Hepatocyte (in vitro differentiated cells): ENCODE data around the gene NPM1. TPM values are rescaled to one million over a fixed set of nuclear protein-coding genes. Genes with fewer than 3 reads are reported as not detected.

Experiments
- DNase-seq: peaks from one replicate; pipeline ENCODE4 v3.0.0-alpha.2; 2016; ENCODE audit warnings: low spot score
- H2AFZ ChIP-seq: fragments of 200-600 bp; sonication (generic); 2 replicates; pipeline ENCODE4 v1.6.0; 2016; ENCODE audit warnings: antibody characterized with exemption, mild to moderate bottlenecking
- H3K27ac ChIP-seq: fragments of 200-600 bp; sonication (generic); 2 replicates; pipeline ENCODE4 v1.5.1; 2016; ENCODE audit warnings: mild to moderate bottlenecking
- H3K27me3 ChIP-seq: fragments of 200-600 bp; sonication (generic); 2 replicates; pipeline ENCODE4 v1.6.1; 2016
- H3K36me3 ChIP-seq: fragments of 200-600 bp; sonication (generic); replicated peaks from 2 replicates; pipeline ENCODE4 v1.5.1; 2016; ENCODE audit warnings: low read depth; ENCODE audit not compliant: insufficient read depth
- H3K4me1 ChIP-seq: fragments of 200-600 bp; sonication (generic); 2 replicates; pipeline ENCODE4 v1.5.1; 2016; ENCODE audit warnings: mild to moderate bottlenecking, moderate library complexity; ENCODE audit not compliant: insufficient read depth
- H3K4me2 ChIP-seq: fragments of 200-600 bp; sonication (generic); 2 replicates; pipeline ENCODE4 v1.6.0; 2016
- H3K4me3 ChIP-seq: fragments of 200-600 bp; sonication (generic); 2 replicates; pipeline ENCODE4 v1.5.1; 2016; ENCODE audit warnings: mild to moderate bottlenecking
- H3K79me2 ChIP-seq: fragments of 200-600 bp; sonication (generic); 2 replicates; pipeline ENCODE4 v1.6.0; 2017; ENCODE audit warnings: mild to moderate bottlenecking
- H3K9me2 ChIP-seq: fragments of 200-600 bp; sonication (generic); replicated peaks from 2 replicates; pipeline ENCODE4 v1.6.0; 2017; ENCODE audit warnings: mild to moderate bottlenecking; ENCODE audit not compliant: insufficient read depth
- H3K9me3 ChIP-seq: fragments of 200-600 bp; sonication (generic); 2 replicates; pipeline ENCODE4 v1.5.1; 2016; ENCODE audit warnings: low read depth, mild to moderate bottlenecking
- H4K20me1 ChIP-seq: fragments of 200-600 bp; sonication (generic); 2 replicates; pipeline ENCODE4 v1.6.0; 2016; ENCODE audit warnings: mild to moderate bottlenecking; ENCODE audit not compliant: insufficient read depth, poor library complexity, severe bottlenecking
- EZH2 ChIP-seq: fragments of 200-600 bp; sonication (generic); IDR thresholded peaks from 2 replicates; pipeline ENCODE4 v1.6.1; 2016; ENCODE audit warnings: antibody characterized with exemption, mild to moderate bottlenecking, borderline replicate concordance
- EZH2phosphoT487 ChIP-seq: fragments of 200-600 bp; sonication (generic); IDR thresholded peaks from one replicate; pipeline ENCODE4 v1.6.1; 2018; ENCODE audit warnings: antibody characterized with exemption, mild to moderate bottlenecking, low read depth, moderate library complexity; ENCODE audit not compliant: unreplicated experiment, severe bottlenecking
- WGBS: methylation state at CpG from one replicate; pipeline ENCODE4 v1.1.6; 2016; ENCODE audit warnings: low lambda C conversion rate; ENCODE audit errors: missing lambda C conversion rate; 5-methylcytosine and 5-hydroxymethylcytosine counted together
- polyA plus RNA-seq: library from polyadenylated mRNA; unstranded; fragments of >200 nt; fragmentation: Nextera tagmentation; extraction: Ambion mirVana; gene quantifications from 2 replicates; pipeline ENCODE4 v1.2.1, GENCODE V29; 2016
- total RNA-seq: library from RNA; depleted of rRNA; stranded (reverse); fragments of >200 nt; gene quantifications from 2 replicates; pipeline ENCODE4 v1.2.3, GENCODE V29; 2014
- TF ChIP-seq, protein P1 (sequence below): fragments of 200-600 bp; sonication (generic); IDR thresholded peaks from 2 replicates; pipeline ENCODE4 v1.5.1; 2016; ENCODE audit warnings: antibody characterized with exemption, mild to moderate bottlenecking; ENCODE audit not compliant: poor library complexity

The NPM1 gene
- total and polyA plus RNA-seq, 2 experiments from 2014 or later = 443 to 1,088 TPM

DNA sequence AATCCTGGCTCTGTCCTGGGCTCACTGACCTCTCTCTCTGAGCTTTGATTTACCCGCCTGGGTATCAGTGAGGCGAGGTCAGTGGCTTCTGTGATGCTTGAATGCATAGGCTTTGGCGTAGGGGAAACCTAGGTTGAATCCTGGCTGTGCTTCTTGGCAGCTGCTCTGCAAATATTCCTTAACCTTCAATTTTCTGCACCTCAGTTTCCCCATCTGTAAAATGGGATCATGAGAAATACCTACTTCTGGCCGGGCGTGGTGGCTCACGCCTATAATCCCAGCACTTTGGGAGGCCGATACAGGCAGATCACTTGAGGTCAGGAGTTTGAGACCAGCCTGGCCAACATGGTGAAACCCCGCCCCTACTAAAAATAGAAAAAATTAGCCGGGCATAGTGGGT lies 39.0 kb downstream of the NPM1 start:
- Histone ChIP-seq H3K79me2 (no peaks in the 10 kb centered on the region), H3K27me3 (peaks cover 6% of the 10 kb centered on the region), H3K9me3 (no peaks in the 10 kb centered on the region), H3K36me3 (no peaks in the 10 kb centered on the region), H2AFZ (no peak overlapping the region), H3K4me1 (no peaks in the 10 kb centered on the region), H3K27ac (no peak overlapping the region), H3K9me2 (no peaks in the 10 kb centered on the region), H3K4me2 (no peak overlapping the region), H3K4me3 (no peak overlapping the region), H4K20me1 (no peaks in the 10 kb centered on the region)
- no peak for DNase-seq
- TF ChIP-seq EZH2phosphoT487 (no peak), EZH2 (no peak)
- TF ChIP-seq, protein P1, sequence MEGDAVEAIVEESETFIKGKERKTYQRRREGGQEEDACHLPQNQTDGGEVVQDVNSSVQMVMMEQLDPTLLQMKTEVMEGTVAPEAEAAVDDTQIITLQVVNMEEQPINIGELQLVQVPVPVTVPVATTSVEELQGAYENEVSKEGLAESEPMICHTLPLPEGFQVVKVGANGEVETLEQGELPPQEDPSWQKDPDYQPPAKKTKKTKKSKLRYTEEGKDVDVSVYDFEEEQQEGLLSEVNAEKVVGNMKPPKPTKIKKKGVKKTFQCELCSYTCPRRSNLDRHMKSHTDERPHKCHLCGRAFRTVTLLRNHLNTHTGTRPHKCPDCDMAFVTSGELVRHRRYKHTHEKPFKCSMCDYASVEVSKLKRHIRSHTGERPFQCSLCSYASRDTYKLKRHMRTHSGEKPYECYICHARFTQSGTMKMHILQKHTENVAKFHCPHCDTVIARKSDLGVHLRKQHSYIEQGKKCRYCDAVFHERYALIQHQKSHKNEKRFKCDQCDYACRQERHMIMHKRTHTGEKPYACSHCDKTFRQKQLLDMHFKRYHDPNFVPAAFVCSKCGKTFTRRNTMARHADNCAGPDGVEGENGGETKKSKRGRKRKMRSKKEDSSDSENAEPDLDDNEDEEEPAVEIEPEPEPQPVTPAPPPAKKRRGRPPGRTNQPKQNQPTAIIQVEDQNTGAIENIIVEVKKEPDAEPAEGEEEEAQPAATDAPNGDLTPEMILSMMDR = no peak
- WGBS = 99% methylated on average over 9 of the region's 9 CpGs

DNA sequence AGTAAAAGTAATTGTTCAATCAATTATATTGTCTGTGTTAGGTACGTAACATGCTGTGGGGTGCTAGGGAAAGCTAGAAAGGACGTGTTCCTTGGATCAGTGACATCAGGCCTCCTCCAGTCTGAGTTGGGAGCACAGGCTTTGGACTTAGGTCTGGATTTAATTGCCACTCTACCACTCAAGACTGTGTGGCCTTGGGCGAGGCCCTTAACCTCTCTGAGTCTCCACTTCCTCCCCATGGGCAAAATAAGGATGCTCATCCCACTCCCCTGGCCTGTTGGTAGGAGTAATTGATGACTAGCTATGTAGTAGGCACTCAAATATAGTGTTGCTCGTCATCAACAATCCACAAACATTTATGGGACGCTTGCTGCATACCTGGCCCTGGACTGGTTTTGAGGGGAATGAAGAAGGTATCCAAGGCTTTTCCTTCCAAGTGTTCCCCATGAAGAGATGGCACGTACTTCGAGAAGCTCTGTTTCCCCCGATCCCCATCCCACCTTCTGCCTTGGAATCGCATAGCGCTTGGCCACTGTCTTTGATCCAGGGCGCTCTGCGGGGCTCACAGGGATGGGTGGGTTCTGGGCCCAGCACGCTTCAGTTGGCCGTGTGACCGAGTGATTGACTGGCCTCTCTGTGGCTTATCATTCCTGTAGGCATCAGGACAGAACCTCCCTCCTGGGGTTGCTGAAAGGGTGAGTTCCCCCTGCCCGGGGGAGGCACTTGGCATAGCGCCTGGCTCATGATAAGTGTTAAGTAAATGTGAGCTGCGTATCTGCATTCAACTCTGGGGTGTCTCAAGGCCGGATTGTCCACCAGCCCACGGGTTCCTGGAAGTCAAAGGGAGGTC lies 39.9 kb downstream of the NPM1 start:
- Histone ChIP-seq H3K9me3 (no peaks in the 10 kb centered on the region), H4K20me1 (no peaks in the 10 kb centered on the region), H3K27me3 (no peaks in the 10 kb centered on the region), H3K27ac (no peak overlapping the region), H3K36me3 (no peaks in the 10 kb centered on the region), H2AFZ (no peak overlapping the region), H3K4me3 (no peak overlapping the region), H3K4me1 (no peaks in the 10 kb centered on the region), H3K9me2 (no peaks in the 10 kb centered on the region), H3K4me2 (no peak overlapping the region), H3K79me2 (no peaks in the 10 kb centered on the region)
- no peak for DNase-seq
- TF ChIP-seq EZH2phosphoT487 = no peak
- TF ChIP-seq, protein P1 = no peak
- TF ChIP-seq EZH2 = no peak
- WGBS = 86% methylated on average over 20 of the region's 20 CpGs

DNA sequence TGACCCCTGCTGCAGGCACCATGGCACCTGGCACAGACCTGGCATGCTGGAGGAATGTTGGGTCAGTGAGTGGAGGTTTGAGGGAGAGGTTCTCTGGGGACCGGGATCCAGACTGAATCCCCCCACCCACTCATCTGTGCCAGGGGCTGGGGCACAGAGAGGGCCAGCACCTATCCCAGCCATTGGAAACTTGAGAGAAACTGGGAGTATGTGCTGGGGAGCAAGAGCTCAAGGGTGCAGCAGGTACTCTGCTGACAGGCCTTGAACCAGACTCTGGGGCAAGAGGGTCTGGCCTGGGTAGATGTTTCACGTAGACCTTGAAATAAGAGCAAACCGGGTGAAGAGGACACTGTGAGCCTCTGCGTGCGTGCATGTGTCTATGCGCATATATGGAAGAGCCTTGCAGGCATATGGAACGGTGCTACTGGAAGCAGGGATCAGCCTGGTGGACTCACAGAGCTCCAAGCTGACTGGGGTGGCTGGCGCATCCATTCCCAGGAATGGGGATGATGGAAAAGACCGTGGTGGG lies 40.6 kb downstream of the NPM1 start:
- Histone ChIP-seq H2AFZ (no peak overlapping the region), H3K4me1 (no peaks in the 10 kb centered on the region), H4K20me1 (no peaks in the 10 kb centered on the region), H3K36me3 (no peaks in the 10 kb centered on the region), H3K9me2 (no peaks in the 10 kb centered on the region), H3K27ac (no peak overlapping the region), H3K4me3 (no peak overlapping the region), H3K9me3 (no peaks in the 10 kb centered on the region), H3K27me3 (no peaks in the 10 kb centered on the region), H3K4me2 (no peak overlapping the region), H3K79me2 (no peaks in the 10 kb centered on the region)
- 95% methylated on average over 9 of the region's 9 CpGs for WGBS
- DNase-seq = no peak
- TF ChIP-seq EZH2 (no peak), EZH2phosphoT487 (no peak)
- TF ChIP-seq, protein P1 = no peak
